ENCODE measurements around the gene CFHR2. TPM values are rescaled to one million over a fixed set of nuclear protein-coding genes. Genes with fewer than 3 reads are reported as not detected.

Gene CFHR2
- total RNA-seq, 4 donors from 2014 or later = not detected

DNA sequence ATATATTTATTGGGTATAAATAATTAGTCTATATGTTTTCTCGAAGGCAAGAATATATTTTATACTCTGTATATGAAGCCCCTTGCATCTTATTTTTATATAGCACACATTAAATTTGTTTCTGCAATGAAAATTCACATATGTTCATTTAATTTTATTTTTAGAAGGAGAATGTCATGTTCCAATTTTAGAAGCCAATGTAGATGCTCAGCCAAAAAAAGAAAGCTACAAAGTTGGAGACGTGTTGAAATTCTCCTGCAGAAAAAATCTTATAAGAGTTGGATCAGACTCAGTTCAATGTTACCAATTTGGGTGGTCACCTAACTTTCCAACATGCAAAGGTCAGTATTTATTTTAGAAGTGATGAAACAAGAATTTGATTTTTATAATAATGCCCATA, 50.4 kb downstream of the CFHR2 start:
- Histone ChIP-seq H3K27ac (no peak overlapping the region), H3K4me1 (peaks cover 0 to 6% (median 0%) of the 10 kb centered on the region in 4 donors), H3K27me3 (no peaks in the 10 kb centered on the region), H3K4me3 (no peak overlapping the region), H3K9me3 (no peaks in the 10 kb centered on the region), H3K36me3 (no peaks in the 10 kb centered on the region)
- DNase-seq (ENCODE audit: low spot score in 2 of 2) = no peak
- TF ChIP-seq POLR2A (IDR thresholded peaks at IDR 0.05) (no peak), EP300 (IDR thresholded peaks at IDR 0.05) (no peak)
- TF ChIP-seq, protein P1, sequence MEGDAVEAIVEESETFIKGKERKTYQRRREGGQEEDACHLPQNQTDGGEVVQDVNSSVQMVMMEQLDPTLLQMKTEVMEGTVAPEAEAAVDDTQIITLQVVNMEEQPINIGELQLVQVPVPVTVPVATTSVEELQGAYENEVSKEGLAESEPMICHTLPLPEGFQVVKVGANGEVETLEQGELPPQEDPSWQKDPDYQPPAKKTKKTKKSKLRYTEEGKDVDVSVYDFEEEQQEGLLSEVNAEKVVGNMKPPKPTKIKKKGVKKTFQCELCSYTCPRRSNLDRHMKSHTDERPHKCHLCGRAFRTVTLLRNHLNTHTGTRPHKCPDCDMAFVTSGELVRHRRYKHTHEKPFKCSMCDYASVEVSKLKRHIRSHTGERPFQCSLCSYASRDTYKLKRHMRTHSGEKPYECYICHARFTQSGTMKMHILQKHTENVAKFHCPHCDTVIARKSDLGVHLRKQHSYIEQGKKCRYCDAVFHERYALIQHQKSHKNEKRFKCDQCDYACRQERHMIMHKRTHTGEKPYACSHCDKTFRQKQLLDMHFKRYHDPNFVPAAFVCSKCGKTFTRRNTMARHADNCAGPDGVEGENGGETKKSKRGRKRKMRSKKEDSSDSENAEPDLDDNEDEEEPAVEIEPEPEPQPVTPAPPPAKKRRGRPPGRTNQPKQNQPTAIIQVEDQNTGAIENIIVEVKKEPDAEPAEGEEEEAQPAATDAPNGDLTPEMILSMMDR (IDR thresholded peaks at IDR 0.05) = no peak
- 68 to 77% methylated on average over 2 of the region's 2 CpGs for WGBS, 2 donors

DNA sequence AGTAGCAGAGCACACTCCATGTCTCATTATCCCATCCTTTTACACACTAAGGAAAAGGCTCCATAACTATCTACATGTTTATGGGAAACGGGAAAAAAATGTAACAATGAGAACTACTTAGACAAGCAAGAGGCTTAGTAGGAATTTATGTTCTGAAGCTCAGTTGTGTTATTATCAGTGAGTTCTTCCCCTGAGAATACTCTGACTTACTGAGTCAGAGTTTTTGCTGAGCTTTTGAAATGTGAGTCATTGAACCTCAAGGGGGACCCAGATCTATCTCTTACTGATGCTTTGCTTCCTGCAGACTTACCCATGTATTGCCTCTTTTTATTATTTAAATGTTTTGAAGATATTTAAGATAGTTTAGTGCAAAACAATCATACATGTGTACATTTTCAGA, 53.9 kb downstream of the CFHR2 start:
- Histone ChIP-seq H3K4me3 (no peak overlapping the region), H3K27ac (no peak overlapping the region), H3K9me3 (no peaks in the 10 kb centered on the region), H3K4me1 (peaks cover 0 to 6% (median 0%) of the 10 kb centered on the region in 4 donors), H3K36me3 (no peaks in the 10 kb centered on the region), H3K27me3 (no peaks in the 10 kb centered on the region)
- WGBS, 2 donors = 53 to 67% methylated on average over 1 of the region's 1 CpG
- no peak for DNase-seq (ENCODE audit: low spot score in 2 of 2)
- TF ChIP-seq EP300 (IDR thresholded peaks at IDR 0.05) = no peak
- TF ChIP-seq, protein P1 (IDR thresholded peaks at IDR 0.05) = no peak
- TF ChIP-seq POLR2A (IDR thresholded peaks at IDR 0.05) = no peak

DNA sequence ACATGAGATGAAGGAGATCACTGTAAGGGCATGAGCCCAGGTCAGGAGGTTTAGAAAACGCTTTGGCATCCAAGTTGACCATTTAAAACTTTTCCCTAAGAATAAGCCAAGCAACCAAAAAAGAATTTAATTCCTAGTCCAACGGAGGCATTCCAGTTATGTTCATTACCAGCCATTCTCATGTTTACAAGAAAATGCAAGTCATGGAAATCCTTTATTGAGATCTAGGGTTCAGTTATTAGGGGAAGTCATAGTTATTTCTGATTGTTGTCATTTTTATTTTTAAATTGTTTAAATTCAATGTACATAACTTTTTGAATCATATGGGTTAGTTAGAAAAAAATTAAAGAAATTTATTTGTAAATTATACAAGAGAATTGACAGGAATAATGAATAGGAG, 58.3 kb downstream of the CFHR2 start:
- Histone ChIP-seq H3K27ac (no peak overlapping the region), H3K27me3 (no peaks in the 10 kb centered on the region), H3K4me1 (peaks cover 0 to 6% (median 0%) of the 10 kb centered on the region in 4 donors), H3K4me3 (no peak overlapping the region), H3K36me3 (no peaks in the 10 kb centered on the region), H3K9me3 (no peaks in the 10 kb centered on the region)
- TF ChIP-seq EP300 (IDR thresholded peaks at IDR 0.05) (no peak), POLR2A (IDR thresholded peaks at IDR 0.05) (no peak)
- TF ChIP-seq, protein P1 (IDR thresholded peaks at IDR 0.05) = no peak
- no peak for DNase-seq (ENCODE audit: low spot score in 2 of 2)
- 64 to 73% methylated on average over 2 of the region's 2 CpGs for WGBS, 2 donors

DNA sequence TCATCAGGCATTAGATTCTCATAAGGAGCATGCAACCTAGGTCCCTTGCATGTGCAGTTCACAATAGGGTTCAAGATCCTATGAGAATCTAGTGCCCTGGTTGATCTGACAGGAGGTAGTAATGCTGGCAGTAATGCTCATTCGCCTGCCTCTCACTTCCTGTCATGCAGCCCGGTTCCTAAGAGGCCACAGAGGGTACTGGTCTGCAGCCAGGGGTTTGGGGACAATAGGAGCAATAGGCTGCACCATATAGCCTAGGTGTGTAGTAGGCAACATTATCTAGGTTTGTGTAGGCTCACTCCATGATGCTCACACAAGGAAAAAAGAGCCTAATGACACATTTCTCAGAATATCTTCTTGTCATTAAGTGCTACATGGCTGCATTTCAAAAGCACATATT, 59.6 kb downstream of the CFHR2 start:
- WGBS, 2 donors = 63 to 80% methylated on average over 2 of the region's 2 CpGs

DNA sequence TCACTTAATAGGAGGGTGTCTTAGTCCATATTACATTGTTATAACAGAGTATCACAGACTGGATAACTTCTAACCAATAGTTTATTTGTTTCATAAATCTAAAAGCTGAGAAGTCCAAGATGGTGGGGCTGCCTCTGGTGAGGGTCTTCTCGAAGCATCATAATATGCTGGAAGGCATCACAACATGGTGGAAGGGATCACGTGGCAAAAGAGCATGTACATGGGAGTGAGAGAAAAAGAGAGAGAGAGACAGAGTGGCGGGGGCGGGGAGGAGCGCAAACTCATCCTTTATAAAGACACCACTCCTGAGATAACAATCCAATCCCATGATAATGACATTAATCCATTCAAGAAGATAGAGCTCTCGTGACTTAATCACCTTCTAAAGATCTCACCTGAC, 65.3 kb downstream of the CFHR2 start:
- Histone ChIP-seq H3K4me1 (no peaks in the 10 kb centered on the region), H3K4me3 (no peak overlapping the region), H3K36me3 (no peaks in the 10 kb centered on the region), H3K9me3 (peaks cover 0 to 16% (median 0%) of the 10 kb centered on the region in 4 donors), H3K27me3 (no peaks in the 10 kb centered on the region), H3K27ac (no peak overlapping the region)
- WGBS, 2 donors = 86 to 93% methylated on average over 6 of the region's 6 CpGs
- DNase-seq (ENCODE audit: low spot score in 2 of 2) = no peak
- no peak for TF ChIP-seq EP300 (IDR thresholded peaks at IDR 0.05)
- TF ChIP-seq, protein P1 (IDR thresholded peaks at IDR 0.05) = no peak
- no peak for TF ChIP-seq POLR2A (IDR thresholded peaks at IDR 0.05)

More for the DNA sequence above, 59.6 kb downstream of the CFHR2 start:
- no peak for TF ChIP-seq POLR2A (IDR thresholded peaks at IDR 0.05)
- TF ChIP-seq, protein P1 (IDR thresholded peaks at IDR 0.05) = no peak
- TF ChIP-seq EP300 (IDR thresholded peaks at IDR 0.05) = no peak
- no peak for DNase-seq (ENCODE audit: low spot score in 2 of 2)
- H3K27ac ChIP-seq = no peak overlapping the region
- H3K27me3 ChIP-seq = no peaks in the 10 kb centered on the region
- H3K4me1 ChIP-seq = no peaks in the 10 kb centered on the region
- no peaks in the 10 kb centered on the region for H3K9me3 ChIP-seq
- no peaks in the 10 kb centered on the region for H3K36me3 ChIP-seq
- H3K4me3 ChIP-seq = no peak overlapping the region

Small RNA genes within 50 kb of the gene (small RNA-seq; reads per million reads assigned to genes)
- gene AL139418.1 = not detected

Other genes starting within 250 kb of the CFHR2 start
- gene CFHR3, start 168.9 kb upstream of the CFHR2 start, total RNA-seq = 1 to 10 TPM in 1 of 4 donors, under 1 TPM in 3; 0.21 to 3.0 (median 0.62) TPM
- 1 to 10 TPM in 1 of 4 donors, not detected in 3; 5.7 TPM for gene CFHR1, start 124.0 kb upstream of the CFHR2 start, total RNA-seq
- 1 to 10 TPM in 1 of 4 donors, not detected in 3; 1.8 TPM for gene CFHR4, start 55.7 kb upstream of the CFHR2 start, total RNA-seq
- not detected for gene CFHR5, start 33.8 kb downstream of the CFHR2 start, total RNA-seq
- gene F13B, start 123.5 kb downstream of the CFHR2 start, total RNA-seq = not detected
- gene ASPM, start 202.9 kb downstream of the CFHR2 start, total RNA-seq = under 1 TPM in 3 of 4 donors, not detected in 1; 0.22 to 0.60 (median 0.59) TPM

All from tibial nerve (tissue), 4 donors.